Activated CD4-positive, alpha-beta T cell treated with anti-CD3 and anti-CD28 coated beads, Interleukin-2, Interleukin-4, amounts not matched to agents 100 ng/mL and 50 ng/mL, durations not matched to agents 16 hours and 8 hours (primary cell): ENCODE results near the gene AHRR.
"Not testable (repeated sequence)": the region's sequence is repeated elsewhere in the genome, so short reads cannot be mapped to it uniquely, and the experiment has no call there.

Source experiments
- DNase-seq: peaks from one replicate; pipeline ENCODE4 v3.0.0-alpha.2; 2020; ENCODE audit warnings: low spot score

AHRR gene

GRCh38 chr5:305459-305858 lies 16.1 kb upstream of the AHRR start:
- DNase-seq: no peak

GRCh38 chr5:306011-306805 lies 15.3 kb upstream of the AHRR start:
- DNase-seq: no peak

GRCh38 chr5:307306-307705 lies 14.2 kb upstream of the AHRR start:
- no peak for DNase-seq

DNA sequence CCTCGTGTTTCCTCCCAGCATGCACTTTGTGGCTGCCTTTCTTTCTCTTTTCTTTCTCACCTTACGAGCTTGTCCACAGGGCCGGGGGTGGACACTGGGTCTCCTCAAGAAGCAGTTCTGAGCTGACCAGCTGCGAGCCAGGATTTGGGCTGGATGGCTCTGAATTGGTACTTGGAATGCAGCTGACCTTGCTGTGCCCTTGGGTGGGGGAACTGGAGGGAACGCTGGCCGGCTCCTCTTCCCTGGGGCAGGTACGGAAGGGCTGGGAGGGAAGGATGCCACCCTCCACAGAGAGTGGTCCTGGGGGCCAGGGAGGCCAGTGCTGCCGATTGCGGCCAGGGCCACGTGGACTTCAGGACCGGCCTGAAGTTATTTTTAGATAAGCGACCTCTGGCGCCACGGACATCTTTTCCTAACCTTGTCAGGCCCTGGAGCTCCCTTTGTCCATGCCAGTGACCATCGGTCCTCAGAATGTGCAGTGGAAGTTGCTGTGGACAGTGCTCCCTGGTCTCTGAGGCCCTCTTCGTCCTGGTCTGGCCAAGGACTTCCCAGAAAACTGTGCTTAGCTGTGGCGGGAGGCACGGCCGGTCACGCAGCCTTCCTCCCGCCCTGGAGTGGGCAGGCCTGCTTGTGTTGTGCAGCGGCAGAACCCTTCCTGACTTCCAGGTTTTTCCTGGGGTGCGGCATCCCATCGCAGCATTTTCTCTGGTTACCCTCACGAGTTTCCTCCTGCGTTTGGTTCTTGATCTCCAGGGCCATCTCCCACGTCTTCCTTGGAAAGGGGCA lies 13.5 kb upstream of the AHRR start:
- DNase-seq: no peak

DNA sequence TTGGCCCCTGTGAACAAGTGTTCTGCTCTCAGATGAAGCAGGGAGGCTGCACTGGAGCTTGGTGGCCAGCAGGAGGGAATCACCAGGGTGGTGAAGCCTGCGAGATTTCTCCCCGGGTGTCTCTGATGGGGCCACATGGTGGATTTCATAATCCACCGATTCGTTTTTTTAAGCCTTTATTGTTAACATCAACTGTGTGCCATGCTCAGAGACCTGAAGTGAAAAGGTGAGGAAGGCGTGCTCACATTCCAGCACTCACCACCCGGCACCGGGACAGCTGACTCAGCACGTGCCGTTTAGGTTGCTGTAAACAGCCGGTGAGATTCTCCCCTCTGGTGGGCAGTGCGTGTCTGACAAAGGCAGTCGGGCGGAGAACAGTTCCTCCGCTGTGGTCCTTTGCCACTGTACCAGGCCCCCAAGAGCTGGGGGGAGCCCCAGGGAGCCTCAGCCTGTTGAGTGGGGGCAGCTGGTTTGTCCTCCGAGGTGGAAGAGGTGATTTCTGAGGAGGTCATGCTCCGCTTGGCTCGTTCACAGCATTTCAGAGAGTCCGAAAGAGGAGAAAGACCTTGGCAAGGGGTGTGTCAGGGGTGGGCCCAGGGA lies 12.7 kb upstream of the AHRR start:
- DNase-seq: no peak

- not testable (repeated sequence) for DNase-seq
Observed at GRCh38 chr5:309831-310230, 11.7 kb upstream of the AHRR start.

- no peak for DNase-seq
Observed at GRCh38 chr5:310516-310915, 11.0 kb upstream of the AHRR start.

DNA sequence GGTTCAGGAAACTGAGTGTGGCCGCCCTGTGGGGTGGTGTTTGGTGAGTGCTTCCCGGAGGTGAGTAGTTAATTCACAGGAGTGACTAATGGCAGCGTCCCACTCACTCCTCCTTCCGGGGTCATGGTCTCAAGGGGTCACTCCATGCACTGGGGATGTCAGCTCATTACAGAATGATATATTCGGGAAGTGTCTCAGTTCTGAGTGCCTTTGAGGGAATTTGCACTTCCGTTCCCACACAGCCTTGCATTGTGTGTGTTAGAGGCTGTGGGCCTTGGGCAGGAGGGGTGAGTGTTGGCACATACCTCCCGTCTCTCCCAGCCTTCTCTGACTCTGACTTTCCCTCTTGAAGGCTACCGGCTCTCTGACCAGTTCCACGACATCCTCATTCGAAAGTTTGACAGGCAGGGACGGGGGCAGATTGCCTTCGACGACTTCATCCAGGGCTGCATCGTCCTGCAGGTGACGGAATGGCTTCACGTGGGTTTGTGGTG lies 10.5 kb upstream of the AHRR start:
- DNase-seq: no peak

DNA sequence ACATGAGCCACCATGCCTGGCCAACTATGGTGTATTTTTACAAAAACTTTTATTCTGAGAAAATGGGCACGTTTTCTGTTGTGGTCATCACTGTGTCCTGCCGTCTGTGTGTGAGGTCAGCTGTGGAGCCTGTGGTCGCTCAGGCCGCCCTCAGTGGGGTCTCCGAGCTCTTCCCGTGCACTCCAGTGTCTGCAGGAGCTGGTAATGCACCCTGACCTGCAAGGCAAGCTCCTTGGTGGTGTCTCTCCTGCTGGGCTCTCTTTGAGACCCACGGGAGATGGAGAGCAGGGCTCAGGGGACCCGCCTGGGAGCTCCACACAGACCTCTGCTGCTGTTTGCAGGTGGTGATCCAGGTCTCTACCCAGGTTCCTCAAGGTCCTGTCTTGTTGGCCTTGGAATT lies 9.6 kb upstream of the AHRR start:
- no peak for DNase-seq

DNA sequence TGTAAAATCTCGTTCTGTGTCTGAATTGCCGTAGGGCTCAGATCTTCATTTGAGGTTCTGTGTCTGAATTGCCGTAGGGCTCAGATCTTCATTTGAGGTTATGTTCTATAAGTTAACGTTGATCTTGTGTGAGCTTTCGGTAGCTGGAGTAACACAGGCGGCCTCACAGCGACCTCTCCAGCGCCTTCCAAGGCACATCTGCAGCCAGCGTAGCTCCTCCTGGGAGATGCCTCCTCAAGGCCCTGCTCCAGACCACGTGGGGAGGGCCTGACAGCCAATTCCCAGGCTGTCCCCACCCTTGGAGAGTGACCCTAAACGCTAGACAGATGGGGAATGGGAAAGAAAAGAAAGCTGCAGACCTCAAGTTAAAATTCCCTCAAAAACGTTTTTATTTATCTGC lies 8.7 kb upstream of the AHRR start:
- no peak for DNase-seq

DNA sequence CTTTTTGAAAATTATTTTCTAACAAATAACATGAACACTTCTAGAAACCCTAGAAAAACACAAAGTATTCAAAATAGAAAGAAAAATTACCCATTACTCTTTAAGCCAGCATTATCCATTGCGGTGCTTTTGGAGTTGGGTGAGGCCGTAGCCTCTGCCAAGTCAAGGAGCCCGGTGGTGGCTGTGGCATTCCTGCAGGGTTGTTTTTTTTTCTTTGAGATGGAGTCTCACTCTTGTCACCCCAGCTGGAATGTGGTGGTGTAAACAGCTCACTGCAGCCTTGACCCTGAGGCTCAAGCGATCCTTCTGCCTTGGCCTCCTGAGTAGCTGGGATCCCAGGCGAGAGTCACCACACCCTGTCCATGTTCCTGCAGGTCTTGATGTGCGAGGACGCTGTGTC lies 8.2 kb upstream of the AHRR start:
- no peak for DNase-seq

DNA sequence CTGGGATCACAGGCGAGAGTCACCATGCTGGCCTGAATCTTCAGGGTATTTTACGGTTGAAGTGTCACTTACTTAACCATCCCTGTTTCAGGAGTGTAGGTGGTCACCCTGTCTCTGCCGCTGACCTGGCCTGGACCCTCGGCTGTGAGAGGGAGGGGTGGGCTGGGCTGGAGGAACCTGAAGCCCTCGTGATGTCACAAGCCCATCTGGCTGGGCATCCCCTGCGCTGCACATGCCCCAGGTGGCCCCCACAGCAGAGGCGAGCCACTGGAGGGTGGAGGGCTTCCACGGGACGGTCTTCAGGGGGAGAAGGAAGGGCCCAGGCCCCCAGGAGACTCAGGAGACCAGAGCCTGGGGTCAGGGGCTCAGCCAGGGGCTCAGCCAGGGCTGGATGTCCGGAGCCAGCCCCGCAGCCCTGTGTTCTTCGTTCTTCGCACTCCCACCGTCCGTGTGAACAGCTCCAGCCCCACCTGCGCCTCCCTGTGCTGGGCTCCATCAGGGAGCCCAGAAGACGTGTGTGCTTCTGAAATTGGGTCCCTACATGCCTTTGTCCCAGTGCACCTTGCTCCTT lies 7.6 kb upstream of the AHRR start:
- DNase-seq: no peak

DNA sequence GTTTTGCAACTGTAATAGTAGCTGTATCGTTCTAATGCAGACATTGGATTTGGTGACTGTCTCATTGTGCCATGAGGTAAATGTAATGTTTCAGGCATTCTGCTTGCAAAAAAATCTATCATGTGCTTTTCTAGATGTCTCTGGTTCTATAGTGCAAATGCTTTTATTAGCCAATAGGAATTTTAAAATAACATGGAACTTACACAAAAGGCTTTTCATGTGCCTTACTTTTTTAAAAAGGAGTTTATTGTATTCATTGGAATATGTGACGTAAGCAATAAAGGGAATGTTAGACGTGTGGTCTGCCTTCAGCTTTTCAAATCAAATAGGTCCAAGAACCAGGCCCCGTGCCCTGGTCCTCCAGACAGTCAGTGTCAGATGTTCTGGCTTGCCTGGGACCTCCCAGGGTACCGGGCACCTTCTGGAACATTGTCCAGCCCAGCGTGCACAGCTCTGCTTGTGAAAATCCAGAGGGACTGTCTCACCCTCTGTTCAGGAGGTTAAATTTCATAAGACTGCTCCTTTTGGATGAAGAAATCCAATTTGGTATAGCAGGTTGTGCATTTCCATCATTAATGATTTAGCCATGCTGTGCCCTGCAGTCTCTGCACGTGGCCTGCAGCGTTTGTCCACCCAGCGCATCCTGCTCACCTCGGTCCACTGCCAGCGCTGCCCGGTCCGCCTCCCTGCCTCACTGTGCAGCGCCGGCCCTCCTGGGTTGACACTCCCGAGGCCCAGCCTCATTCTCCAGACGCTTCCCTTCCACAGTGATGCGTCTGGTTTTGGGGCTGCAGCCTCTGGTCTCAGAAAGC lies 6.6 kb upstream of the AHRR start:
- no peak for DNase-seq

DNA sequence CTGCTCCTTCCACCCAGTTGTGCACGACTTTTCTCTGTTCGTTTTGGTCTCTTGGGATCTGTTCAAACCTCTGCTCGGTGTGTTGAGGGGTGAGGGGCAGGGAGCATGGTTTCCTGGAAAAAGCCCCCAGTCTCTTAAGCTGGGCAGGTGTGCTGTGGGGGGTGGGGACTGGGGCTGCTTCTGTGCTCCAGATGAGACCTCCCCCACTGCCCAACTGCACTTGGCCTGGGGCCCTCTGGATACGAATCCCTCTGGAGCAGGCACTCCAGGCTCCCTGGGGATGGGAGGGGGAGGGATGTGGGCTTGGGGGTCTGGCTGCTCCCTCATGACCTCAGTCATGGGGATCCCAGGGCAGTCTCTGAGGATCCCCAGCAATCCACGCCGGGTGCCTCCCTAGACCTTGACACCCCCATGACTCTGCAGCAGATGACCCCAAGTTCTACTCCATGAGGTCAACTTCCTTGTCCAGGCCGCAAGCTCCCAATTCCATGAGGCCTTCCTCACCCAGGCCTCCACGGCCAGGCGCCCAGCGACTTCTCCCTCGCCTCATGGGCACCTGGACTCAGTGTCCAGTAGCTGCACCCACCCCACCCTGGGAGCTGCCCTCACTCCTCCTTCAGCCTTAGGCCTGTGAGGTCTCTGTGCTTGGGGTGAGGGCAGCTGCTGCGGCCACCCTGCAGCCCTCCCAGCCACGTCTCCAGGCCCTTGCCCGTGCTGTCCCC lies 5.9 kb upstream of the AHRR start:
- no peak for DNase-seq

- no peak for DNase-seq
Observed at GRCh38 chr5:316210-317085, 5.1 kb upstream of the AHRR start.

GRCh38 chr5:317086-317811 lies 4.3 kb upstream of the AHRR start:
- peak; percentile 55 for DNase-seq

GRCh38 chr5:318341-318897 lies 3.1 kb upstream of the AHRR start:
- DNase-seq: no peak

GRCh38 chr5:318931-319601 lies 2.4 kb upstream of the AHRR start:
- no peak for DNase-seq
